HG03095 (cell line): Measurements from ENCODE around the gene KIAA0232.

Experiments
- ATAC-seq: cut with Tn5 transposase; IDR thresholded peaks from one replicate; pipeline ENCODE4 v1.9.1; 2021; ENCODE audit warnings: moderate library complexity; ENCODE audit not compliant: unreplicated experiment

KIAA0232 gene

DNA sequence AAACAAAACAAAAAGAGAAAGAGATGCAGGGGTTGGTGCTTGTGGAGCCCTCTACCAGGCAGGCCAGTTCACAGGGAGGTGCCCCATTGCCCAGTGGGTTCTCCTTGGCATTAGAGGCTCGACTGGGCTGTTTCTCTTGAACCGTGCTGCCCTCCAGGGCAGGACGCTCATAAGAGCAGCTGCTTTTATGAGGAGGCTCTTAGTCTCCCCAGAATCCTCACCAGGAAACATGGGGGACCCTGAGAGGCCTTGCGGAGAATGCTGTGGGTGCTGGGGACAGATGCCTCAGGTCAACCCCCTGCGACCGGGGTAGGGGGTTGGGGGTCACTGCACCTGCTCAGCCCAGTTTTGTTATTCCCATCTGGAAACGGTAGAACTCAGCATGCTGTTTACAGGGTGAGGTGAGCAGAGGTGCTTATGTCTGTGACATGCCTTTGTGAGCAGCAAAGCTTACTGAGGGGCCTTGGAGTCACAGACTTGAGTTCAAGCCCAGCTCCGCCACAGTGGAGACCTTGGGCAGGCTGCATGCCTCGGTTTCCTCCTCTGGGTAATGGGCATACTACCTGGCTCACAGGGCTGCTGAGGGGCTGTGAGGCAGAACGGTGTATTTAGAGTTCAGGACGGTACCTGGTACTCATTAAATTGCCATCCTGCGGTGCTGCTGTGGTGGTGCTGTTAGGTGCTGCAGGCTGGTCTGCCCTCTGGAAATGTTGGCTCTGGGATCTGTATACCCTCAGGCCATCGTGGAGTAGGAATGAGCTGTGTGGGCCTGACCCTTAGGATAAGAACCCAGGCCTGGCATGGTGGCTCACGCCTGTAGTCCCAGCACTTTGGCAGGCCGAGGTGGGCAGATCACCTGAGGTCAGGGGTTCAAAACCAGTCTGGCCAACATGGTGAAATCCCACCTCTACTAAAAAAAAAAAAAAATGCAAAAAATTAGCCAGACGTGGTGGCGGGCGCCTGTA, 132.8 kb downstream of the KIAA0232 start:
- ATAC-seq, result no peak

- ATAC-seq, result no peak
Measured at GRCh38 chr4:6916069-6916586, 133.6 kb downstream of the KIAA0232 start.

GRCh38 chr4:6916587-6917460, 134.3 kb downstream of the KIAA0232 start:
- no peak for ATAC-seq

- no peak for ATAC-seq
Measured at GRCh38 chr4:6917461-6918271, 135.1 kb downstream of the KIAA0232 start.

DNA sequence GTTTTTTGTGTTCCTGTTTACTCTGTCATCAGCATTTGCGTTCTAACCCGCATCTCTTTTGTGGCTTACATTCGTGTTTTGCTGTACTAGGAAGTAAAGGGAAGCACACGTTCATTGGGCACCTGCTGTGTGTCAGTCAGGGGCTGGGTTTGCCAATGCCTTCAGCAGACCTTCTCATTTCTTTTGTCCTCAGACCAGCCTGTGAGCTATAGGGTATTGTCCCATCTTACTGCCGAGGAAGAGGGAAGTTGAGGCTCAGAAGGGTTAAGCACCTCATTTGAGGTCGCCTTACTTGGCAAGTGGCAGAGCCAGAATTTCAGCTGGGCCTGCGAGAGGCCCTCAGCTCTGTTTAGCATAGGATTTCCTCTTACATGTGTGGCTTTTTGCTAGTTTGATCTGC, 135.8 kb downstream of the KIAA0232 start:
- ATAC-seq, result no peak

GRCh38 chr4:6920171-6920570, 137.6 kb downstream of the KIAA0232 start:
- no peak for ATAC-seq

GRCh38 chr4:6923507-6923906, 141.0 kb downstream of the KIAA0232 start:
- ATAC-seq, result no peak

GRCh38 chr4:6924361-6924779, 141.8 kb downstream of the KIAA0232 start:
- no peak for ATAC-seq

DNA sequence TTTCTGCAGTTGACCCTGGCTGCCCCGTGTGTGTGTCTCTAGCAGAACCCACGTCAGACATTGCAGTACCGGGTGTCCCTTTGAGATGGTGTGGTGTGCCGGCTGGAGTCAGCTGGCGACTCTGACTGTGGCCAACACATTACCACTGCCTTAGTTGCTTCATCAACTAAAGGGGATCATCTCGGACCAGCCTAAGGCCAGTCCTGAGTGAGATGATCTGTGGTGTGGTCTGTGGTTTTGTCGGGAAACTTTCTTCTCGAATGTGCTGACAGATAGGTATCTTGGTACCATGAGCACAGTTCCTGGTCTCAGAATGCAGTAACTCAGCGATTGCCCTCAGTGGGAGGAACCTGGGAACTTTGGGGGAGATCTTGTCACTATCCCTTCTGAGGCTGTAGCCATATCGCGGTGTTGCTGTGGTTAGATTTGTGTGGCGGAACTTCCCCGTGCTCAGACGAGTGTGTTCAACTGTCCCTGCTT, 142.9 kb downstream of the KIAA0232 start:
- ATAC-seq, result no peak

DNA sequence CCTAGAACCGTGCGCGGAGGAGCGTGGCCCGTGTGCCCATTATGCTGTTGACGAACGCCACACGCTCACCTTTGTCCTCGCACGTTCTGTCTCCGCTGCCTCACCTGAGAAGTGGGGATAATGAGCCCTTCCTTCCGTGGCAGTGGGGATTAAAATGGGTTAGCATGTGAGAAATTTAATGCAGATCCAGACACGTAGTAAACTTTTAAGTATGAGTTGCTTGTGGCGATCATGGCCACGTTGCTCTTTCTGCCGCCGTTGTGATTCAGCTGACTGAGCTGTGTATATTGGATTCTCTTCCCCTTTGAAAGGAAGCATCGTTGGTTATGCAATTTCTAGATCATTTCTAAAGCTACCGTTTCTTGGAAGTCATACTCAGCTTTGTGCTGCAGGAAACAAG, 143.6 kb downstream of the KIAA0232 start:
- no peak for ATAC-seq

DNA sequence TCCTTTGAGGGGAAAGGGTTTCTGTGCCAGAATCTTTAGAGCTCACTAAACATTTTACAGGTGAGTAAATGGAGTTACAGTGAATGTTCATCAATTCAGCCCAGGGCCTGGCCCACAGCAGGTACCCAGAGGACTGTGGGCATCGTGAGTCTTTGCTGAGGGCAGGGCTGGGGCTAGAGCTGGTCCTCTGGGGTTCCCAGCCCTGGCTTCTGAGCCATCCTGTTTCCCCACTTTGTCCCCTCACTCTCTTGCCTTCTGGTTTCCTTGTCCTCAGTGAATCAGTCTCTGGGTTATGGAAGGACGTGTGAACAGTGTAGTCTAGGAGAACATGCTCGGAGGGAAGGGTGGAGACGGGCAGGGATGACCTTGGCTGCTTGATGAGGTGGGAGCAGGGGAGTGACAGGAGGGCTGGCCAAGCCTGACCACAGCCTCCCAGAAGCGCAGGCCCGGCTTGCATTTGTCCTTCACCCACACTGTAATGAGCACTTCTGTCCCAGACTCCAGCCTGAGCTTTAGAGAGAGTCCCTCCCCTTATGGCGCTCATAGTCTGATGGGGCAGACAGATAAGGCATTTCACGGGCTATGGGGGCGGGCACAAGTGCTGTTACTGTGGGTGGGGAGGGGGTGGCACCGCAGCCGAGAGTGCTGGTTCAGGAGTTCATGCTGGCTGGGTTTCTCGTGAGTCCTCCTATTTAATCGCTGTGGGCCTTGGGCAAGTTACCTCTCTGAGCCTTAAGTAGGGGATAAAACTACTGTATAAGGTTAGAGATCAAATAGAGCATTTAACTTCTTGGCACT, 144.4 kb downstream of the KIAA0232 start:
- no peak for ATAC-seq

GRCh38 chr4:6928081-6928480, 145.6 kb downstream of the KIAA0232 start:
- ATAC-seq, result no peak

DNA sequence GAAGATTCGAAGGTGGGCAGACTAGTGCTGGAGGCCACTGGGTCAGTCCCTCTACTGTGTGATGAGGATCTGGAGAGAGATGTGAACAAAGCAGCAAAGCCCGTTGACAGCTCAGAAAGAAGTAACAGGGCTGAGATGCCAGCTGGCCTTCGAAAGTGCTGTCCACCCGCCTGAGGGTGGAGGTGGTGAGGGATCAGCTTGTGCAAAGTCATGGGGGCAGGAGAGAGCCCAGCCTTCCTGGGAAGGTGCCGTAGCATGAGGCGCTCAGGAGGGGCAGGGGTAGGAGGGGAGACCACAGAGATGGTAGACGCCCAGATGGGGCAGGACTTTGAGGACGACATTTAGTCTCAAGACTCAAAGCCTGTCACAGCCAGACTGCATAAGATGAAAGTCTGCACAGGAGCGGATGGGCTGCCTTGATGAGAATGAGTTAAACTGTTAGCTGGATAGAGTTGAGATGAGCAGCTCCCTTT, 146.8 kb downstream of the KIAA0232 start:
- ATAC-seq, result no peak

- no peak for ATAC-seq
Measured at GRCh38 chr4:6929812-6930464, 147.4 kb downstream of the KIAA0232 start.

DNA sequence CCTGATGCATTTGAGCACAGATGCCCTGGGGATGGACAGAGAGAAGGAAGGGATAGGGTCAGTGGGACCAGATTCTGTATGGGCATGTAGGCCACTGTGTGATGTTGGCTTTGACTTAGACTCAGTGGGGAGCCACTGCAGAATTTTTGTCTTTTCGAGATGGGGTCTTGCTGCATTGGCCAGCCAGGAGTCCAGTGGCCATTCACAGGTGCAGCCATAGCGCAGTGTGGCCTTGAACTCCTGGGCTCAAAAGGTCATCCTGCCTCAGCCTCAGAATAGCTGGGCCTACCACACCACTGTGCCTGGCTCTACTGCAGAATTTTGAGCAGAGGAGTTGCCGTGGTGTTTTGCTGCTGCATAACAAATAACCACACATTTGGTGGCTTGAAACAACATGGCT, 149.9 kb downstream of the KIAA0232 start:
- ATAC-seq, result no peak

DNA sequence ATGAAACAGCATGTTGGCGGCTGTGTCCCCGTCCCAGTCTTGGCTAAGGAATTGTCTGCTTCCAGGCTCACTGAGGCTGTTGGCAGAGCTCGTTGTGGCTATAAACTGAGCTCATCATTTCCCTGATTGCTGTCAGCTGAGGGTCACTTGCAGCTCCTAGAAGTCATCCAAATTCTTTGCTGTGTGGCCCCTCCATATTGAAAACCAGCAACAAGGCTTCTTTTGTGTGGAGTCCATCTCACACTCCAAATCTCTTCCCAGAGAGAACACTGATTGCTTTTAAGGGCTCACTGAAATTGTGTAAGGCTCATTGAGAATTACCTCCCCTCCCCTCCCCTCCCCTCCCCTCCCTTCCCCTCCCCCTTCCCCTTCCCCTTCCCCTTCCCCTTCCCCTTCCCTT, 150.4 kb downstream of the KIAA0232 start:
- ATAC-seq, result no peak
